Calu3 (cell line): Measurements from ENCODE around the gene UBA6. TPM values are rescaled to one million over a fixed set of nuclear protein-coding genes. Genes with fewer than 3 reads are reported as not detected.

Experiments
- BruUV-seq: library from RNA; stranded (reverse); fragments of 400-500 nt; replicated peaks from 2 replicates; lab custom pipeline; 2021; lab: Mats Ljungman, UMichigan
- CTCF ChIA-PET: fragments of 300-600 bp; sonication (Branson Sonifier 250); formaldehyde crosslinking; loops from one replicate; lab custom pipeline; 2022; ENCODE audit warnings: antibody characterized with exemption; lab: Charles Lee
- DNase-seq: peaks from one replicate; pipeline ENCODE4 v3.0.0; 2022
- H3K27ac Mint-ChIP-seq: one replicate; pipeline ENCODE4 v1.8.0; 2022; ENCODE audit warnings: mixed read lengths; ENCODE audit not compliant: unreplicated experiment
- H3K27me3 Mint-ChIP-seq: one replicate; pipeline ENCODE4 v1.8.0; 2022; ENCODE audit warnings: mixed read lengths; ENCODE audit not compliant: unreplicated experiment
- H3K36me3 Mint-ChIP-seq: one replicate; pipeline ENCODE4 v1.8.0; 2022; ENCODE audit warnings: mild to moderate bottlenecking, moderate library complexity, mixed read lengths; ENCODE audit not compliant: insufficient read depth, unreplicated experiment
- H3K4me1 Mint-ChIP-seq: one replicate; pipeline ENCODE4 v1.8.0; 2022; ENCODE audit warnings: mild to moderate bottlenecking, low read depth, mixed read lengths; ENCODE audit not compliant: unreplicated experiment
- H3K4me3 Mint-ChIP-seq: one replicate; pipeline ENCODE4 v1.8.0; 2022; ENCODE audit warnings: mild to moderate bottlenecking, low read depth, moderate library complexity, mixed read lengths; ENCODE audit not compliant: unreplicated experiment
- H3K9me3 Mint-ChIP-seq: one replicate; pipeline ENCODE4 v1.8.0; 2022; ENCODE audit warnings: low read depth, mixed read lengths; ENCODE audit not compliant: unreplicated experiment
- CTCF ChIP-seq: fragments of 200-600 bp; IDR thresholded peaks from one replicate; pipeline ENCODE4 v1.8.0; 2022; ENCODE audit warnings: antibody characterized with exemption; ENCODE audit not compliant: unreplicated experiment
- intact Hi-C: fragments of 100-400 bp; cut with micrococcal nuclease; formaldehyde crosslinking; loops from one replicate; pipeline ENCODE4 v1.10.0; 2022; ENCODE audit not compliant: unreplicated experiment
- total RNA-seq: library from RNA; stranded (reverse); gene quantifications from 2 replicates; pipeline ENCODE4 v1.2.3, GENCODE V29; 2022

Gene UBA6
- total RNA-seq, 1 experiment from 2014 or later, result 66.1 TPM

GRCh38 chr4:67682266-67682665 is 18.7 kb downstream of the UBA6 start:
- no TSS peak for BruUV-seq
- Mint-ChIP-seq H3K27ac (no peak overlapping the region), H3K4me1 (no peaks in the 10 kb centered on the region), H3K36me3 (peaks cover 8% of the 10 kb centered on the region), H3K9me3 (no peaks in the 10 kb centered on the region), H3K4me3 (no peak overlapping the region), H3K27me3 (no peaks in the 10 kb centered on the region)
- DNase-seq, result no peak
- CTCF ChIA-PET, result no interaction called here
- intact Hi-C loops, result no loop called here
- TF ChIP-seq CTCF, result no peak

GRCh38 chr4:67680581-67681222 is 20.3 kb downstream of the UBA6 start:
- DNase-seq, result no peak
- CTCF ChIA-PET, result no interaction called here
- no peaks in the 10 kb centered on the region for H3K4me1 Mint-ChIP-seq
- no peak overlapping the region for H3K4me3 Mint-ChIP-seq
- H3K27me3 Mint-ChIP-seq, result no peaks in the 10 kb centered on the region
- no peaks in the 10 kb centered on the region for H3K9me3 Mint-ChIP-seq
- no peak overlapping the region for H3K27ac Mint-ChIP-seq
- no peak for TF ChIP-seq CTCF
- no TSS peak for BruUV-seq
- peaks cover 8% of the 10 kb centered on the region for H3K36me3 Mint-ChIP-seq
- intact Hi-C loops, result no loop called here

- CTCF ChIA-PET, result interaction anchor here (0.6 kb wide), 1 partner anchor 1007 kb away, joined by 3 read pairs; no protein-coding TSS in a partner anchor
- Mint-ChIP-seq H3K27ac (no peak overlapping the region), H3K4me1 (no peaks in the 10 kb centered on the region)
These were observed 22.3 kb downstream of the UBA6 start for GRCh38 chr4:67678612-67679011.

GRCh38 chr4:67674098-67674497 is 26.9 kb downstream of the UBA6 start:
- CTCF ChIA-PET, result no interaction called here
- no peaks in the 10 kb centered on the region for H3K9me3 Mint-ChIP-seq
- peaks cover 7% of the 10 kb centered on the region for H3K36me3 Mint-ChIP-seq
- H3K27ac Mint-ChIP-seq, result no peak overlapping the region
- H3K4me3 Mint-ChIP-seq, result no peak overlapping the region
- no peaks in the 10 kb centered on the region for H3K4me1 Mint-ChIP-seq
- no peaks in the 10 kb centered on the region for H3K27me3 Mint-ChIP-seq
- no TSS peak for BruUV-seq
- intact Hi-C loops, result no loop called here
- DNase-seq, result no peak
- TF ChIP-seq CTCF, result no peak

More at GRCh38 chr4:67678612-67679011, 22.3 kb downstream of the UBA6 start:
- peaks cover 15% of the 10 kb centered on the region for H3K36me3 Mint-ChIP-seq
- BruUV-seq, result no TSS peak
- DNase-seq, result no peak
- no peak for TF ChIP-seq CTCF
- intact Hi-C loops, result no loop called here
- no peaks in the 10 kb centered on the region for H3K27me3 Mint-ChIP-seq
- H3K4me3 Mint-ChIP-seq, result no peak overlapping the region
- no peaks in the 10 kb centered on the region for H3K9me3 Mint-ChIP-seq
